Right lobe of liver (tissue), 4 donors: ENCODE data around the gene CCDC149.

Source experiments
- POLR2A ChIP-seq: fragments of 450-650 bp; IDR thresholded peaks from one replicate; pipeline ENCODE4 v1.6.1; 2017; ENCODE audit warnings: antibody characterized with exemption, mild to moderate bottlenecking
- TF ChIP-seq, protein P1 (sequence below), 4 donors: fragments of 200-600 bp in 3 of 4; fragments of 450-650 bp in 1 of 4; IDR thresholded peaks; one replicate each; pipeline versions ENCODE4 v1.5.1 to v1.8.0; 2016 to 2022; ENCODE audit warnings: antibody characterized with exemption in 4 of 4, mild to moderate bottlenecking in 2 of 4
- donor health status: DM: no; HTN: no; CAD: no.
- donor health status: DM: no; HTN: no; CAD: no.
- donor health status: DM: no; HTN: yes; CAD: no.

- TF ChIP-seq, protein P1, sequence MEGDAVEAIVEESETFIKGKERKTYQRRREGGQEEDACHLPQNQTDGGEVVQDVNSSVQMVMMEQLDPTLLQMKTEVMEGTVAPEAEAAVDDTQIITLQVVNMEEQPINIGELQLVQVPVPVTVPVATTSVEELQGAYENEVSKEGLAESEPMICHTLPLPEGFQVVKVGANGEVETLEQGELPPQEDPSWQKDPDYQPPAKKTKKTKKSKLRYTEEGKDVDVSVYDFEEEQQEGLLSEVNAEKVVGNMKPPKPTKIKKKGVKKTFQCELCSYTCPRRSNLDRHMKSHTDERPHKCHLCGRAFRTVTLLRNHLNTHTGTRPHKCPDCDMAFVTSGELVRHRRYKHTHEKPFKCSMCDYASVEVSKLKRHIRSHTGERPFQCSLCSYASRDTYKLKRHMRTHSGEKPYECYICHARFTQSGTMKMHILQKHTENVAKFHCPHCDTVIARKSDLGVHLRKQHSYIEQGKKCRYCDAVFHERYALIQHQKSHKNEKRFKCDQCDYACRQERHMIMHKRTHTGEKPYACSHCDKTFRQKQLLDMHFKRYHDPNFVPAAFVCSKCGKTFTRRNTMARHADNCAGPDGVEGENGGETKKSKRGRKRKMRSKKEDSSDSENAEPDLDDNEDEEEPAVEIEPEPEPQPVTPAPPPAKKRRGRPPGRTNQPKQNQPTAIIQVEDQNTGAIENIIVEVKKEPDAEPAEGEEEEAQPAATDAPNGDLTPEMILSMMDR (IDR thresholded peaks at IDR 0.05): no peak
- no peak for TF ChIP-seq POLR2A
Observed at GRCh38 chr4:24831637-24832036, 81.2 kb downstream of the CCDC149 start.
